GM19455 (cell line): ENCODE data around the gene GIMAP8.
"Not testable (repeated sequence)": the region's sequence is repeated elsewhere in the genome, so short reads cannot be mapped to it uniquely, and the experiment has no call there.

ENCODE experiments used
- ATAC-seq: cut with Tn5 transposase; IDR thresholded peaks from one replicate; pipeline ENCODE4 v1.9.1; 2021; ENCODE audit not compliant: unreplicated experiment

Gene GIMAP8

DNA sequence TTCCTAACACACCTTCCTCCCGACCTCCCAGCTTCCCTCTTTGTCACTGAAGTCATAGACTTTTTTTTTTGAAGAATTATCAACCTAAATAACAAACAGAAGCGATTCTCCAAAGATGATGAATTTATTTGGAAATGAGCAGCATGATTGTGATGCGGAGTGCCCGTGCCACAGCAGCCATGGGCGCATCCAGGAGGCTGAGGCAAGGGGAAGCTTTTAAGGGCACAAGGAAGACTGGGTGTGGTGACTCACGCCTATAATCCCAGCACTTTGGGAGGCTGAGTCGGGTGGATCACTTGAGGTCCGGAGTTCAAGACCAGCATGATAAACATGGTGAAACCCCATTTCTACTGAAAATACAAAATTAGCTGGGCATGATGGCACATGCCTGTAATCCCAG is 16.2 kb upstream of the GIMAP8 start:
- ATAC-seq, result no peak

DNA sequence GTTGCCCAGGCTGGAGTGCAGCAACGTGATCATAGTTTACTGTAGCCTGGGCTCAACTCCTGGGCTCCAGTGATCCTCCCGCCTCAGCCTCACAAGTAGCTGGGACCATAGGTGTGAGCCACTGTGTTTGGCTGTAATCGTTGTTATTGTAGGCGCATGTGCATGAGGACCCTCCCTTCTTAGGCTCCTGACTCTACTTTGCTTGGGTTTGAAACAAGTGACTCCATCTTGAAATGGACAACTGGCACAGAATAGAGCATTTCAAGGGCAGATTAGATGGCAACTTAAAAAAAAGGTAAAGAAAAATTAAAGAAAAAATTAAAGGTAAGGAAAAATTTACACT is 15.4 kb upstream of the GIMAP8 start:
- no peak for ATAC-seq

DNA sequence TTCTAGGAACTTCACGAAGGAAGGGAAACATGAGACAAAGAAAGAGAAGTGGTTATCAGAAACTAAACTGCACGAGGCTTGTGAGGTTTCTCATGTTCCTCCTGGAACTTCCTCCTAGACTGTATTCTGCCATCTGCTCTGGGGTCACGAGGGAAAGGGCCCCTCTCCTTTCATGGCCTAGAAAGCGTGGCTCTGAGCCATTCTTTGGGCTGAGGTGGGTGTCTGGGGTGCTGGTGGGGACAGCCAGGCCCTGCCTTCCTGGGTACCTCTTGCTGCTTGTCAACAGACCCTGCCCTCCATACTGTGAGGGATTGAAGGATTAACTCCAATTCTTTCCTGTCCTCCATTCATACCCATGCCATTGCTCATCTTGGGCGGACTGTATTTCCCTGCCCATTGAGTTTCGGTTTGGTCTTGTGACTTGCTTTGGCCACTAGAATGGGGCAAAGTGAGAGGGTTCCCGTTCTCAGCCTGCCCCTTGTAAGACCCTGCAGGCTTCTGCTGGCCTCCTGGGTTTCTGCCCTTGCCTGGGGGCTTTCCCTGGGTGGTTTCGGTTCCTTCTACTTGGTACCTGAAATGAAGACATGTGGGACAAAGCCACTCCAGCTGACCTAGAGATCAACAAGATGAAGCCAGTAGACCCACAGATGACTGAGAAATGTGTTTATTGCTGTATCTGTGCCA is 14.9 kb upstream of the GIMAP8 start:
- peak; percentile 93 for ATAC-seq

DNA sequence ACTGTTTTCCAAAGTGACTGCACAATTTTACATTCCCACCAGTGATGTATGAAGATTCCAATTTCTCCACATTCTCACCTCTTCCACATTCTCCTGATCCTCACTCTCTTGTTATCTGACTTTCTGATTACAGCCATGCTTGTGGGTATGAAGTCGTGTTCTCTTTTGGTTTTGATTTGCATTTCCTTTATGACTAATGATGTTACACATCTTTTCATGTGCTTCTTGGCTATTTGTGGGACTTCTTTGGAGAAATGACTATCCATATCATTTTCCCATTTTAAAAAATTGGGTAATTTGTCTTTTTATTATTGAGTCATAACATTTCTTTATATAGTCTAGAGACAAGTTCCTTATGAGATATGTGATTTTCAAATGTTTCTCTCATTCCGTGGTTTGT is 10.5 kb upstream of the GIMAP8 start:
- ATAC-seq, result no peak

DNA sequence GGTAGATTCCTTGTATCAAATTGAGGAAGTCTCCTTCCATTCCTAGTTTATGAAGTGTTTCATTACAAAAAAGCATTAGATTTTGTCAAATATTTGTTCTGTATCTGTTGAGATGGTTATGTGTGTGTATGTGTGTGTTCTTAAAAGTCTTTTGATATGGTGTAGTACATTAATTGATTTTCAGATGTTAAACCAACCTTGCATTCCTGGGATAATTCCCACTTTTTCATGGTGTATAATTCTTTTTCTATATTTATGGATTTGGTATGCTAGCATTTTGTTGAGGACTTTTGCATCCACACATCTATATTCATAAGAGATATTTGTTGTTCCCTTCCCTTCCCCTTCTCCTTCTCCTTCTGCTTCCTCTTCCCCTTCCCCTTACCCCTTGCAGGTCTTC is 8.9 kb upstream of the GIMAP8 start:
- ATAC-seq, result no peak

DNA sequence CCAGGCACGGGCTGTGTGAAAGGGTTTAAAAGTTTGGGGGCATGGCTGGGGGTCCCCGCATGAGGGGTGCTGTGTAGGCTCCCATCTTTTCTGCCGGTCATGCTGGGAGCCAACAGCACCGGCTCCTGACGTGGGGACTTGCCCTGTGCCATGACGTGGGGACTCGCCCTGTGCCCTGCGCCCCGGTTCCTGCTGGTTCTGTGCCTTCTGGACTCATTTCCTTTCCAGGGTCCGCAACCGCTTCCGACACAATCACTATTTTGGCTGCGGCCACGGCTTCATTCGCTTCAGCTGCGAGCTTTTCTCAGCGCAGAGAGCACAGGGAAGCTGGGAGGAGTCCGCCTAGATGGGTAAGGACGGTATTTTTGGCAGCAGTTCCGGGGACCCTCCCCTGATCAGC is 7.6 kb upstream of the GIMAP8 start:
- no peak for ATAC-seq

DNA sequence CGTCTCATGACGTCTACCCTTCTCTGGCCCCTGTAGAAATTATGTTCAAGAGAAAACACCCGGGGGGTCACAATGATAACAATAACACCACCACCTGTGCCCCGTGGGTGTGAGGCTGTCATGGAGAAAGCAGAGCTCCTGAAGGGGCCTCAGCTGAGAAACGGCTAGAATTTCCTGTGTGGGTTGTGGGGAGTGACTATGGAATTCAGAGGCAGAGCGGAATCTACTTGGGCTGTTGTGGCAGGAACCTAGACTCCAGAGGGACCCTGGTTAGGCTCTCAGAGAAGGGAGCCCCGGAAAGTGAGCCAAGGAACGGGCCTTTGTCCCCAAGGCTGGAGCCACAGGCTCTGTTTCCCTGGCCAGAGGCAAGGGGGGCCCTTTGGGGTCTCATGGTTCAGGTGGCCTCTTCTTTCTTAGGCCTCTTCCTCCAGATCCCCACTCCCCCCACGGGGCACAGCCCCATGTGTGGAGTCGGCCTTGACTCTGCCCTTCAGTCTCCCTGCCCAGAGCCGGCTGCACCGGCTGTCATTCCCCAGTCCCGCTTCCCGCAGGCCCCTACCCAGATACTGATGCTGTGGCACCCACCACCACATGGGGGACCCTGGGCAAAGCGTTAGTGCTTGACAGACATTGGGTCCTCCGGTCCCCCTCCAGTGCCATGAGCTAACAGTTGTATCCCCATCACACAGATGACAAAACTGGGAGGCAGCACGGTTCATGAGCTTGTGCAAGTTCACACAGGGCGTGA is 6.5 kb upstream of the GIMAP8 start:
- no peak for ATAC-seq

DNA sequence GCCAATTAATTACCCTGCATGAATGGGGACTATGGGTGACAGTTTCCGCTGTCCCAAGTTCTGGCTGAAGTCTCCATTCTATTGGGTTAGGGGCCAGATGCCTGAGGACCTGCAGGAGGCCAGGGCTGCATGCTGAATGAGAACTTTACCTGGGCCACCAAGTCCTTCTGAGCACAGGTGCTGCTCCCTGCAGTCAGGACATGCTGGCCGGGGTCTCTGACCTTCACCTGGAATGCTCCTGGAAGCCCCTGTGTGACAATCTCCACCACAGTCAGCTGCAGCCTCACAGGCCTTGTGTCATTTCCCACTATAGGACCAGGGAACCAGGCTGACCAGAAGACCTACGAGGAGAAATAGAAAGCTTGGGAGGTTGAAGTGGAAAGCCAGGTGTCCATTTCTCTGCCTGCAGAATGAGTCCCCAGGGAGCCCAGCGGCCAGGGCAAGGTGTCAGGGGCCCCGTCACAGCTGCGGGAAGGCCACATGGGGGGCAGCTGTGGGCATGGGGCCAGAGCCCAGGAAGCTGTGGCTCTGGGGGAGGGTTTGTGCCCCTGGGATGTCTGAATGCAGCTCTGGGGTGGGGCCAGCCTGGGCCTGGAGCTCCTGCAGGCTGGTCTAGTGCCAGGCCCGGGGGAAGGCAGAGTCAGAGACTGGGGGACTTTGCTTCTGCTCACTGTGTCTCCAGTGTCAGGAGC is 5.6 kb upstream of the GIMAP8 start:
- ATAC-seq, result no peak

DNA sequence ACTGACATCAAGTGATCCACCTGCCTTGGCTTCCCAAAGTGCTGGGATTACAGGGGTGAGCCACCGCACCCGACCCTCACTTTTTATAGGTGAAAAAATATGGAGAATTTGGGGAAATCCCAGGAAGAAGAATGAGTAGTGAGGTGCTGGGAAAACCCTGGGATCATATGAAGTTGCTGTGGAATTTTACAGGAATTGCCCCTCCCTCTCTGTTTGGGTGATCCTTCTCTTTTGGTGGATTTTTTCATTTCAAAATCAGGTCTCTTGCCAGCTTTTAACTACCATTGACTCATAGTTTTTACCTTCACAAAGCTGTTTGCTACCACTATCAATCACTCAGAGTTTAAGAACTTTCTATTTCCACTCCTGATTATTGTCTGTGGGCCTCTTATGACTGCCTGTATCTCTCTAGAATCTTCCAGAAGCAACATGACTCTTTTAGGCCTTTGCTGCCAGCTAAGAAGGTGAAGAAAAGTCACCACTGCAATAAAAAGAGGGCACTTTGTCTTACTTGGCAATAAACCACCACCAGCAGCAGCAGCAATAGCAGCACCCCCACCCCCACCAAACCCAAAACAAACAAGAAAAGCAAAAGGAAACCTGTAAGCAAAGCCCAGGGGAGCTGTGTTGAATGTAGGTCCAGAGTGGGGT is 4.0 kb upstream of the GIMAP8 start:
- no peak for ATAC-seq

DNA sequence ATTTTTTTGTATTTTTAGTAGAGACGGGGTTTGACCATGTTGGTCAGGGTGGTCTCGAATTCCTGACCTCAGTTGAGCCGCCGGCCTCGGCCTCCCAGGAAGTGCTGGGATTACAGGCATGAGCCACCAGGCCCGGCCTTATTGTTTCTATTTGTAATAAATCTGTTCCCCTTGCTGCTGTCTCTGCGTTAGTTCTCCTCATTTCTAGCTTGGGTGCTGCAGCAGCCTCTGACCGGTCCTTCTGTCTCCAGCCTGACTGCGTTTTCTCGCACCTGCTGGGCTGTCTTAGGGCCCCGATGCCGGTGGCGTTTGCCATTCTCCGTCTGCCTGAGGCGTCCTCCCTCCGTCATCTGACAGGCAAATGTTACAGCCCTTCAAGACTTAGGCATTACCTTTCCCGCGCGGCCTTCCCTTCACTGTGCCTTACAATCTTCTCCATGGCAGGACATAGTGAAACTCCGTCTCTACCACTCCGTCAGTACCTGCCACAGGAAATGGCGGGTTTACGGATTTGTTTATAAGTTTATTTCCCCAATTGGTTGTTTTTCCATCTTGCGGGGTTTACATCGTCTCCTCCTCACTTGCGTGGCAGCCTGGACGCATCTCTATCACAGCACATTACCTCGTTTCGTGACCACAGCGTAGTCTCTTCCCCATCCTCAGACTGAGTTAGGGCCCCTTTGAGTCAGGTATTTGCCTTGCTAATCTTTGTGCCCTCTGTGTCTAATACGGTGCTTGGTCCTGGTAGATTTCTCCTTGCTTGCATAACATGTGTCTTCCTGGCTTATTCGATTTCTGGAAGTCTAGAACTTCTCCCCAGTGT is 2.3 kb upstream of the GIMAP8 start:
- ATAC-seq, result peak; percentile 18

DNA sequence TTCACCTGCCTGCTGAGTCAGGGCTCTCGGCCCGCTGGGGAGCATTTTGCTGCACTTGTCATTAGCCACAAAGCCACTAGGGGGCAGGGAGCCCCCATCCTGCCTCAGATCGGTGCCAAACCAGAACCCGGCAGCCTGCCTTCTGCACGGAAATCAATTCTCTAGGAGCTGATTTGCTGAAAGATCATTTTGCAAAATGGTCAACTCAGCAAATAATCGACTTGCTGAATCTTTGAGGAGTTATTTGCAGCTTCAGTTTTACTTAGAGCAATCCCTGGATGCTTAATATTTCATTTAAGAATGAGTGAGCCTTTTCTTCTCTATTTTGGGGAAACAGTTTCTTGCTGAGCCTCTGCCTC is 1.7 kb upstream of the GIMAP8 start:
- peak; percentile 69 for ATAC-seq

DNA sequence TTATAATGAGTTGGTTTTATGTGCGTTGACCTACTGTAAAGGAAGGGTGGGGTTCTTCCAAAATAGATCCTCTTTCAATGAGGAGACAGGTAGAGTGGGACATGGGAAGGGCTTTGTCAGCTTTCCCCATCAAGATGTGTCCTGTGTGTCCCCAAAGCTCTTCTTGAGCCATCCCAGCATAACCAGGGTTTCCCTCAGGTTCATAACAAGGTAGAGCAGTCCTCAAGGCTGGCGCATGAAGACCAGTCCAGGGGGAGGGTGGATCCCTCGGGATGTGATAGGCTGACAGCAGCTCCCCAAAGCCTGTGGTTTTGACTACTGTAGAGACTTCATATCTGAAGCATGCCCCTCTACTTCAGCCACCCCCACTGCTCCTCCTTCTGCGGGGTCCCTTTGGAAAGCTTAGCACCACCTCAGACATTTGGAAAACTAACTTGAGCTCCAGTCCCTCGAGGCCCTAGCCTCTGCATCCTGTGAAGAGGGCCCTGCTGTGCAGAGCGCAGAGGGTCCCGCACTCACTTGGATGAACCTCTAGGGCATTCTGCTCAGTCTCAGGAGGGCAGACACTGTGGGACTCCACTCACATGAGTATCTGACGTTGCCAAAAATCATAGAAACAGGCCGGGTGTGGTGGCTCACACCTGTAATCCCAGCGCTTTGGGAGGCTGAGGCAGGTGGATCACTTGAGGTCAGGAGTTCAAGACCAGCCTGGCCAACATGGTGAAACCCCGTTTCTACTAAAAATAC is 1.1 kb upstream of the GIMAP8 start:
- ATAC-seq, result no peak

DNA sequence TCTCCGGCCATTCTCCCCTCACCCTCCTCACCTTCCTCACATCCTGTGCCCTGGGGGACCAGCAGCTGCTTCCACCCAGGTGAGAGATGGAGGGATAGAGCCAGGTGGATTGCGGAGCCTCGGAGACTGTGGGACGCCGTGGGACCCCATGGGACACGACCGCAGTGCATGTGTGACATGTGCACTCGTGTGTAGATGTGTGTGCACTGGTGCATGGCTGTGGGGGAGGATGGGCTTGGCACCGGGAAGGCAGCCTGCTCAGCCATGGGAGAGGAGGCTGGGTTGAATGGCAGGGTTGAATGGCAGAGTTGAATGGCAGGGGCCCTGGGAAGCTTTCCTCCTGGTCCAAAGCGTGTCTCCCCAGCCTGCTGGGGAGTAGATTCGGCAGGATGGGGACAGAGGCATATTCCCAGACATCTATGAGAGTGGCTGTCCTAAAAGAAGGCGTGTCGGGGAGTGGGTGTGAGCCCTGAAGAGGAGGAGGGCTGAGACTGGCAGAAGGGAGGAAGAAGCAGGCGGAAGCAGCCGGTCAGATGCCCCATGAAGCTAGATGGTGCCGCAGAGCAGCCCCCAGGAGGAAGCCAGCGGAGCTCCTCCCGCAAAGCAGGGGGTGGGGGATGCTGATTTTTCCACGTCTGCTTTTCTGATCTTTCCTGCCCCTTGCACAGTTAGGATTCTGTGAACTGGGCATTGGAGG is 815 bp downstream of the GIMAP8 start:
- no peak for ATAC-seq

DNA sequence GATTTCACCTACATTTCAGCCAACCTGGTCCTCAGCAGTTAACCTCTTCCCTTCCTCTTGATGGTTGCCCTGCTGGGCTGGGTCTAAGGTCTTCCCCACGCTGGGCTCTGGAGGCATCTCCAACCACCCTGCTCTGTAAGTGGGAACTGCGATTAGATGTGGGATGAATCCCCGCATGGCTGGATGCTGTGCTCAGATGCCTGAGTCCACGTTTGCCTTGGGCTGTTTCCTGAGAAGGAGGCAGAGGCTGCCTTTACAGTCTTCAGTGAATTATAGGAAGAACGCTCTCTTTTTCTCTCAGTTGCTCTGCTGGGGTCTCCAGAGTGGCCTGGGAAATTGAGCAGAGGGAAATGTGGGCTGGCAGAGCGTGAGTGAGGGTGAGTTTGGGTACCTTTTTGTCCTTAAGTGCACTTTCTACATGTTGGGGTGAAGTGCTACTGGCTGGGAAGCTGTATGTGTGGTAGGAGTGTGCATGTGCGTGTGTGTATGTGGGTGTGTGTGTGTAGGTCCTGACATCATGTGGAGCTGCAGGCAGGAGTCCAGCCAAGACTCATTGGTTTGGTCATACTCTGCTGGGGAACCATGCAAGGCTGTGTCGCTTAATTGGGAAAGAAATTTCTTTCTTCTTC is 1.5 kb downstream of the GIMAP8 start:
- no peak for ATAC-seq

DNA sequence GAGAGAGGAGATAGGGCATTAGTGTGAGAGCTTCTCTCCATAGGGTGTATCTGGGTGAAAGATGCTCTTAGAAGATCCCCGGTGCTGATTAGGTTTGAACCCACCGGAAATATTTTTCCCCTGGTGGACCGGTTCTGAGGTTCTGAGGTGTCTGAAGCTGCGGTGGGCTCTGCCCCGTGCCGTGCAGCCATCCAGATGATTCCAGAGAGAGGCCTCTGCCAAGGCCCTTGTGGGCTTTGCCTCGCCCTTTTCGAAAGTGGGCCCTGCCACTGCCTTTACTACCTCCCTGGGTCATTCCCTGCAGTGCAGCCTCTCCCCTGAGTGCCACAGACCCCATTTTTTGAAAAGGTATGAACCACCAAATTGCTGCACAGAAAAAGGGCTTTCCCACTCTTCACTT is 2.8 kb downstream of the GIMAP8 start:
- no peak for ATAC-seq

DNA sequence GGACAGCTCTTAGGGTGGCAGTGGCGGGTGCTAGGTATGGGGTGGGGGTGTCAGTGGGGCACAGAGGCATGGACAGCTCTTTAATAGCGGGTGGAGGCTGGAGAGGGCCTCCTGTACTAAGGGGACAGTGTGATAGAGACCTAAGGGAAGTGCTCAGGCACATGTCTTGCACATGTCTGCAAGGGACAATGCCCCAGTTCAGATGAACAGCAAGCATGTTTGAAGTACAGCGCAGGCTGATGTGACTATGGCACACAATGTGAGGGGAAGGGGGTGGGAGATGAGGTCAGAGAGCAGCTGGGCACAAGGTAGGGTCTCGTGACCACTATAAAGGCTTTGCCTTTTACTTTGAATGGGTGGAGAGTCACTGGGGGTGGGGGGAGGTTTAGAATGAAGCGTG is 3.5 kb downstream of the GIMAP8 start:
- no peak for ATAC-seq

DNA sequence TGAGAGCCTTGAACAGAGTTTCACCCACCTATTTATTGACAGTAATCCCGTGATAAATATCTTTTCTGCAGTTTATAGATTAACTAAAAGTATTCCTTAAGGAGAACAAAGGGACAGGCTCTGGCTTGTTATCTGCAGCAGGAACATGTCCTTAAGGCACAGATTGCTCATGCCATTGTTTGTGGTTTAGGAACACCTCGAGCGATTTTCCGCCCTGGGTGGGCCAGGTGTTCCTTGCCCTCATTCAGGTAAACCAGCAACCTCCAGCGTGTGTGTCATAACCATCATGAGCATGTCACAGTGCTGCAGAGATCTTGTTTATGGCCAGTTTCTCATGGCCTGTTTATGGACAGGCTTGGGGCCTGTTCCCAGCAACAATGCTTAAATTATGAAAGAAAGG is 6.6 kb downstream of the GIMAP8 start:
- not testable (repeated sequence) for ATAC-seq

DNA sequence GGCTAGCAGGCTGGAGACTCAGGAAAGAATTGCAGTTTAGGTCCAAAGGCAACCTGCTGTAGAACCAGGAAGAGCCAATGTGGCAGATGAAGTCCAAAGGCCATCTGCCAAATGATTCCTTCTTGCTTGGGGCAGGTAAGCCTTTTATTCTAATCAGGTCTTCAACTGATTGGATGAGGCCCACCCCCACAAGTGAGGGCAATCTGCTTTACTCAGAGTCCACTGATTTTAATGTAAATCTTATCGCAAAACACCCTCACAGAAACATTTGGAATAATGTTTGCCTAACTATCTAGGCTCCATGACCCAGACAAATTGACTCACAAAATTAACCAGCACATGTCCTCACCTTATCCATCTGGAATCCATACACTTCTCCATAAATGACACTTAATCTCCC is 7.8 kb downstream of the GIMAP8 start:
- ATAC-seq, result no peak

DNA sequence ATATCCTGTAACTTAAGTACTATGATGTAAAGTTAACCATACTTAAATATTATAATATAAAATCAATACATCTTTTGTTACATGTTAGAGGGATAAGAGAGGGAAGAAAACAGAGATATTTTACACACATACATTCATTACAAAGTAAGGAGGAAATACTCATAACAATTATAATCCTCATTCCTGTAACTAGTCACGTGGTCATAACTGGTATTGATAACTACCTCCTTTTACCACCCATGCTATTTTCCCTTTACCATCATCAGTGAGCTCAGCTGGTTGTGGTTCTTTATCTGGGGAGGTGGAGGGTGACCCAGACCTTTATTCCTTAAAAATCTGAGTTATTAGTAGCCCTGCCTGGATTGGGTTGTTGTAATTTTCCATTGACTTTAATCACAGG is 8.3 kb downstream of the GIMAP8 start:
- ATAC-seq, result no peak
